IMR-90 (cell line): ENCODE results near the gene POGLUT2. TPM values are rescaled to one million over a fixed set of nuclear protein-coding genes. Genes with fewer than 3 reads are reported as not detected.
A peak's percentile ranks its signal among the peaks of the same experiment; 100 is the strongest.

Experiments used
- ATAC-seq: fragments of 200-7000 bp; cut with Tn5 transposase; 2 replicates; pipeline ENCODE4 v1.9.1; 2020; ENCODE audit warnings: low read depth, mild to moderate bottlenecking, moderate library complexity
- BruUV-seq: library from RNA; stranded (reverse); fragments of 400-500 nt; replicated peaks from 2 replicates; lab custom pipeline; 2021; lab: Mats Ljungman, UMichigan
- CTCF ChIA-PET: fragments of 300-600 bp; formaldehyde crosslinking; extraction: SDS; loops from one replicate; lab custom pipeline; 2021; ENCODE audit warnings: antibody characterized with exemption; lab: Yijun Ruan, JAX
- POLR2A ChIA-PET: fragments of 300-600 bp; sonication (Branson Sonifier 250); formaldehyde crosslinking; loops from one replicate; lab custom pipeline; 2022; ENCODE audit warnings: antibody characterized with exemption; ENCODE audit not compliant: unreplicated experiment; lab: Charles Lee
- DNase-seq: peaks from one replicate; pipeline ENCODE4 v3.0.0; 2013
- H2AFZ ChIP-seq: replicated peaks from 2 replicates; pipeline ENCODE3; 2013; ENCODE audit warnings: low read length, mild to moderate bottlenecking; ENCODE audit not compliant: poor library complexity
- H2AK5ac ChIP-seq: 2 replicates; pipeline ENCODE4 v1.6.1; 2013; ENCODE audit warnings: low read depth, low read length, inconsistent platforms
- H2AK9ac ChIP-seq: replicated peaks from 2 replicates; pipeline ENCODE3; 2013; ENCODE audit warnings: mild to moderate bottlenecking, low read depth, low read length, moderate library complexity; ENCODE audit not compliant: poor library complexity
- H2BK120ac ChIP-seq: 2 replicates; pipeline ENCODE4 v1.6.1; 2013; ENCODE audit warnings: low read depth, low read length, inconsistent platforms
- H2BK15ac ChIP-seq: 3 replicates; pipeline ENCODE4 v1.6.1; 2013; ENCODE audit warnings: low read depth, low read length, inconsistent platforms
- H2BK20ac ChIP-seq: 2 replicates; pipeline ENCODE4 v1.6.1; 2013; ENCODE audit warnings: low read depth, mild to moderate bottlenecking, inconsistent platforms, low read length, moderate library complexity
- H2BK5ac ChIP-seq: 2 replicates; pipeline ENCODE4 v1.6.1; 2013; ENCODE audit warnings: mild to moderate bottlenecking, low read depth, low read length, inconsistent platforms; ENCODE audit not compliant: poor library complexity, severe bottlenecking
- H3K14ac ChIP-seq: replicated peaks from 2 replicates; pipeline ENCODE4 v1.6.1; 2013; ENCODE audit warnings: low read depth, low read length, inconsistent platforms
- H3K18ac ChIP-seq: 2 replicates; pipeline ENCODE4 v1.6.1; 2013; ENCODE audit warnings: low read depth, low read length, control low read depth
- H3K23ac ChIP-seq: 2 replicates; pipeline ENCODE4 v1.6.1; 2013; ENCODE audit warnings: low read depth, low read length, inconsistent platforms
- H3K27ac ChIP-seq: 2 replicates; pipeline ENCODE4 v1.5.1; 2013; ENCODE audit warnings: mild to moderate bottlenecking, control low read depth, low read length; ENCODE audit not compliant: insufficient read depth
- H3K27me3 ChIP-seq: 2 replicates; pipeline ENCODE4 v1.6.1; 2013; ENCODE audit warnings: low read length; ENCODE audit not compliant: control insufficient read depth, insufficient read depth
- H3K36me3 ChIP-seq: 2 replicates; pipeline ENCODE4 v1.6.1; 2013; ENCODE audit warnings: low read length, mixed read lengths; ENCODE audit not compliant: control insufficient read depth, insufficient read depth
- H3K4ac ChIP-seq: 2 replicates; pipeline ENCODE4 v1.6.1; 2013; ENCODE audit warnings: low read depth, low read length, inconsistent platforms
- H3K4me1 ChIP-seq: 2 replicates; pipeline ENCODE4 v1.6.1; 2013; ENCODE audit warnings: low read length, mixed read lengths; ENCODE audit not compliant: control insufficient read depth, insufficient read depth
- H3K4me2 ChIP-seq: 2 replicates; pipeline ENCODE4 v1.6.1; 2013; ENCODE audit warnings: low read depth, mild to moderate bottlenecking, control low read depth, low read length, moderate library complexity
- H3K4me3 ChIP-seq: 2 replicates; pipeline ENCODE4 v1.5.1; 2013; ENCODE audit warnings: low read depth, mild to moderate bottlenecking, control low read depth, low read length, moderate library complexity; ENCODE audit not compliant: insufficient read depth
- H3K56ac ChIP-seq: 2 replicates; pipeline ENCODE4 v1.6.1; 2013; ENCODE audit warnings: low read length, inconsistent platforms; ENCODE audit not compliant: insufficient read depth; ENCODE audit errors: extremely low read depth
- H3K79me1 ChIP-seq, 2 experiments: 2 replicates each; pipeline ENCODE4 v1.6.1; 2013; ENCODE audit warnings: low read length in 2 of 2, inconsistent platforms in 1 of 2, low read depth in 1 of 2
- H3K9ac ChIP-seq: 2 replicates; pipeline ENCODE4 v1.6.1; 2013; ENCODE audit warnings: low read depth, low read length, control low read depth
- H3K9me1 ChIP-seq: 2 replicates; pipeline ENCODE4 v1.6.1; 2013; ENCODE audit warnings: low read length, inconsistent platforms; ENCODE audit not compliant: insufficient read depth
- H3K9me3 ChIP-seq: 2 replicates; pipeline ENCODE4 v1.6.1; 2013; ENCODE audit warnings: low read length; ENCODE audit not compliant: control insufficient read depth, insufficient read depth
- H4K20me1 ChIP-seq: 2 replicates; pipeline ENCODE4 v1.6.1; 2013; ENCODE audit warnings: low read length, inconsistent platforms; ENCODE audit not compliant: insufficient read depth
- H4K5ac ChIP-seq: 2 replicates; pipeline ENCODE4 v1.6.1; 2013; ENCODE audit warnings: mild to moderate bottlenecking, low read depth, low read length, control low read depth
- H4K8ac ChIP-seq, 2 experiments: 2 replicates each; pipeline ENCODE4 v1.6.1; 2013; ENCODE audit warnings: low read depth in 2 of 2, low read length in 2 of 2, control low read depth in 1 of 2, inconsistent platforms in 1 of 2
- H4K91ac ChIP-seq: 2 replicates; pipeline ENCODE4 v1.6.1; 2013; ENCODE audit warnings: low read depth, low read length, inconsistent platforms; ENCODE audit not compliant: insufficient read depth
- BHLHE40 ChIP-seq: fragments of 150-350 bp; IDR thresholded peaks from 2 replicates; pipeline ENCODE4 v1.6.1; 2016; ENCODE audit warnings: mild to moderate bottlenecking, low read depth, low read length
- CEBPB ChIP-seq: IDR thresholded peaks from 2 replicates; pipeline ENCODE4 v1.6.1; 2012; ENCODE audit warnings: low read depth, low read length, improper control_type of control experiment
- CHD1 ChIP-seq: IDR thresholded peaks from 2 replicates; pipeline ENCODE4 v1.6.1; 2012; ENCODE audit warnings: low read depth, low read length, improper control_type of control experiment
- FOS ChIP-seq: fragments of 150-350 bp; IDR thresholded peaks from 2 replicates; pipeline ENCODE4 v1.6.1; 2016; ENCODE audit warnings: low read depth, low read length
- MAFK ChIP-seq: IDR thresholded peaks from 2 replicates; pipeline ENCODE4 v1.6.1; 2012; ENCODE audit warnings: low read depth, low read length, improper control_type of control experiment
- MXI1 ChIP-seq: IDR thresholded peaks from 2 replicates; pipeline ENCODE4 v1.6.1; 2012; ENCODE audit warnings: low read depth, mild to moderate bottlenecking, low read length, moderate library complexity, borderline replicate concordance
- NFE2L2 ChIP-seq: fragments of 150-350 bp; IDR thresholded peaks from 2 replicates; pipeline ENCODE4 v1.6.1; 2016; ENCODE audit warnings: low read depth, mild to moderate bottlenecking, low read length
- POLR2A ChIP-seq: IDR thresholded peaks from 2 replicates; pipeline ENCODE4 v1.6.1; 2012; ENCODE audit warnings: mild to moderate bottlenecking, low read depth, low read length
- RAD21 ChIP-seq: IDR thresholded peaks from 2 replicates; pipeline ENCODE4 v1.6.1; 2012; ENCODE audit warnings: low read length, improper control_type of control experiment
- RCOR1 ChIP-seq: IDR thresholded peaks from 2 replicates; pipeline ENCODE4 v1.6.1; 2012; ENCODE audit warnings: mild to moderate bottlenecking, low read length, improper control_type of control experiment; ENCODE audit not compliant: insufficient replicate concordance
- RFX5 ChIP-seq: IDR thresholded peaks from 2 replicates; pipeline ENCODE4 v1.8.0; 2012; ENCODE audit warnings: low read depth, mild to moderate bottlenecking, low read length, moderate library complexity
- SMC3 ChIP-seq: fragments of 150-350 bp; IDR thresholded peaks from 2 replicates; pipeline ENCODE4 v1.6.1; 2016; ENCODE audit warnings: low read depth, mild to moderate bottlenecking, antibody characterized with exemption, low read length, moderate library complexity
- WGBS, 2 experiments: methylation state at CpG; one replicate each; pipeline versions ENCODE4 v1.1.5 to v1.1.7; 2013; ENCODE audit warnings: missing lambda C conversion rate in 2 of 2; ENCODE audit not compliant: insufficient read length in 1 of 2; ENCODE audit errors: extremely low coverage in 2 of 2; 5-methylcytosine and 5-hydroxymethylcytosine counted together
- dilution Hi-C: fragments of 300-500 bp; cut with HindIII; formaldehyde crosslinking; loops from one replicate; pipeline ENCODE4 v1.14.3; 2018; ENCODE audit warnings: low sequenced_read_pairs; ENCODE audit not compliant: unreplicated experiment
- in situ Hi-C: fragments of 300-500 bp; cut with MboI; formaldehyde crosslinking; loops from 3 replicates; pipeline ENCODE4 v1.14.3; 2019; ENCODE audit warnings: low sequenced_read_pairs, inconsistent platforms, mixed read lengths
- intact Hi-C: fragments of 100-400 bp; cut with micrococcal nuclease; formaldehyde crosslinking; loops from 2 replicates; pipeline ENCODE4 v1.10.0; 2022
- polyA plus RNA-seq, 3 experiments: library from polyadenylated mRNA; depleted of rRNA; stranded (reverse); fragments of >200 nt; gene quantifications; 2 replicates each; pipeline ENCODE4 v1.2.3, GENCODE V29; 2012; ENCODE audit warnings: low replicate concordance in 1 of 3
- total RNA-seq: library from RNA; depleted of rRNA; stranded (reverse); fragments of >200 nt; gene quantifications from 2 replicates; pipeline ENCODE4 v1.2.3, GENCODE V29; 2012
- TF ChIP-seq, protein P1 (sequence below): fragments of 150-350 bp; IDR thresholded peaks from 2 replicates; pipeline ENCODE4 v1.6.1; 2016; ENCODE audit warnings: low read depth, mild to moderate bottlenecking, low read length, moderate library complexity, borderline replicate concordance
- TF ChIP-seq, protein P2 (sequence below): fragments of 150-350 bp; IDR thresholded peaks from 2 replicates; pipeline ENCODE4 v1.6.1; 2017; ENCODE audit warnings: mild to moderate bottlenecking, antibody characterized with exemption, low read length, low read depth

The POGLUT2 gene
- total and polyA plus RNA-seq, 2 of the 4 experiments (the other 2 are of a cell fraction), result 10.6 to 14.3 TPM

- TF ChIP-seq RFX5, result no peak
- no peak for TF ChIP-seq MXI1
These were observed 27.3 kb upstream of the POGLUT2 start (continued) for GRCh38 chr13:102825921-102826706.

GRCh38 chr13:102825400-102825799 lies 26.6 kb upstream of the POGLUT2 start:
- Histone ChIP-seq H3K14ac (peak overlapping the region; percentile 86), H2BK20ac (peak overlapping the region; percentile 91), H3K4ac (peak overlapping the region; percentile 90), H3K4me1 (peaks cover 5% of the 10 kb centered on the region), H4K20me1 (no peaks in the 10 kb centered on the region), H3K4me3 (peak overlapping the region; percentile 3; the same call in 1 of the 2 replicates), H3K27me3 (no peaks in the 10 kb centered on the region), H3K9me1 (peaks cover 8% of the 10 kb centered on the region; the same call in 1 of the 2 replicates), H4K5ac (peak overlapping the region; percentile 72), H3K27ac (peak overlapping the region; percentile 75), H3K23ac (peak overlapping the region; percentile 39; the same call in 1 of the 2 replicates), H4K8ac (peak overlapping the region; percentile 30 to 74), H3K9me3 (no peaks in the 10 kb centered on the region), H3K18ac (peak overlapping the region; percentile 74), H4K91ac (peak overlapping the region; percentile 95), H3K4me2 (peak overlapping the region; percentile 80), H2BK15ac (peak overlapping the region; percentile 84), H2BK5ac (peak overlapping the region; percentile 93), H3K9ac (peak overlapping the region; percentile 16), H3K79me1 (peaks cover 8 to 23% of the 10 kb centered on the region in 2 experiments), H2BK120ac (peak overlapping the region; percentile 93), H3K56ac (peak overlapping the region; percentile 19), H3K36me3 (peaks cover 17% of the 10 kb centered on the region), H2AFZ (peak overlapping the region; percentile 64), H2AK5ac (peak overlapping the region; percentile 87), H2AK9ac (peak overlapping the region; percentile 0)
- no peak for DNase-seq
- no TSS peak for BruUV-seq
- ChIA-PET POLR2A (interaction anchor here (0.7 kb wide), 1 partner anchor 41 kb away, joined by 3 read pairs; no protein-coding TSS in a partner anchor), CTCF (interaction anchor here (1.1 to 1.6 kb wide), 2 partner anchors 25 to 240 kb away, joined by 3 to 6 read pairs; no protein-coding TSS in a partner anchor)
- in situ Hi-C loops, result no loop called here
- peak; percentile 48; the same call in 1 of the 2 replicates for ATAC-seq
- intact Hi-C loops, result no loop called here
- WGBS, 2 experiments, result 80% methylated on average over 1 of the region's 4 CpGs; no CpG with 5 or more reads in 1 of the 2 experiments
- dilution Hi-C loops, result no loop called here
- TF ChIP-seq CHD1, result no peak
- no peak for TF ChIP-seq NFE2L2
- no peak for TF ChIP-seq SMC3
- no peak for TF ChIP-seq CEBPB
- TF ChIP-seq MXI1, result no peak
- TF ChIP-seq, protein P1, sequence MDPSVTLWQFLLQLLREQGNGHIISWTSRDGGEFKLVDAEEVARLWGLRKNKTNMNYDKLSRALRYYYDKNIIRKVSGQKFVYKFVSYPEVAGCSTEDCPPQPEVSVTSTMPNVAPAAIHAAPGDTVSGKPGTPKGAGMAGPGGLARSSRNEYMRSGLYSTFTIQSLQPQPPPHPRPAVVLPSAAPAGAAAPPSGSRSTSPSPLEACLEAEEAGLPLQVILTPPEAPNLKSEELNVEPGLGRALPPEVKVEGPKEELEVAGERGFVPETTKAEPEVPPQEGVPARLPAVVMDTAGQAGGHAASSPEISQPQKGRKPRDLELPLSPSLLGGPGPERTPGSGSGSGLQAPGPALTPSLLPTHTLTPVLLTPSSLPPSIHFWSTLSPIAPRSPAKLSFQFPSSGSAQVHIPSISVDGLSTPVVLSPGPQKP, result no peak
- TF ChIP-seq RFX5, result no peak
- no peak for TF ChIP-seq POLR2A
- no peak for TF ChIP-seq BHLHE40
- TF ChIP-seq RCOR1, result no peak
- TF ChIP-seq, protein P2, sequence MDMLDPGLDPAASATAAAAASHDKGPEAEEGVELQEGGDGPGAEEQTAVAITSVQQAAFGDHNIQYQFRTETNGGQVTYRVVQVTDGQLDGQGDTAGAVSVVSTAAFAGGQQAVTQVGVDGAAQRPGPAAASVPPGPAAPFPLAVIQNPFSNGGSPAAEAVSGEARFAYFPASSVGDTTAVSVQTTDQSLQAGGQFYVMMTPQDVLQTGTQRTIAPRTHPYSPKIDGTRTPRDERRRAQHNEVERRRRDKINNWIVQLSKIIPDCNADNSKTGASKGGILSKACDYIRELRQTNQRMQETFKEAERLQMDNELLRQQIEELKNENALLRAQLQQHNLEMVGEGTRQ, result no peak
- no peak for TF ChIP-seq MAFK
- no peak for TF ChIP-seq FOS
- TF ChIP-seq RAD21, result no peak
